Chondrocyte (in vitro differentiated cells): ENCODE measurements around the gene IGFBP4. TPM values are rescaled to one million over a fixed set of nuclear protein-coding genes. Genes with fewer than 3 reads are reported as not detected.

Experiments used
- DNase-seq: peaks from one replicate; pipeline ENCODE4 v3.0.0; 2021; ENCODE audit warnings: mixed read lengths, low spot score
- H3K27ac Mint-ChIP-seq: one replicate; pipeline ENCODE4 v1.8.0; 2021; ENCODE audit warnings: mild to moderate bottlenecking, moderate library complexity, mixed read lengths; ENCODE audit not compliant: unreplicated experiment
- H3K27me3 Mint-ChIP-seq: 2 replicates; pipeline ENCODE4 v1.8.0; 2021; ENCODE audit warnings: low read depth, mixed read lengths
- H3K36me3 Mint-ChIP-seq: 2 replicates; pipeline ENCODE4 v1.8.0; 2021; ENCODE audit warnings: low read depth, mixed read lengths
- H3K4me1 Mint-ChIP-seq: 2 replicates; pipeline ENCODE4 v1.8.0; 2021; ENCODE audit warnings: low read depth, mild to moderate bottlenecking, mixed read lengths
- H3K4me3 Mint-ChIP-seq: one replicate; pipeline ENCODE4 v1.8.0; 2021; ENCODE audit warnings: mild to moderate bottlenecking, moderate library complexity, mixed read lengths; ENCODE audit not compliant: unreplicated experiment
- H3K9me3 Mint-ChIP-seq: 2 replicates; pipeline ENCODE4 v1.8.0; 2021; ENCODE audit warnings: low read depth, mixed read lengths
- total RNA-seq: library from RNA; stranded (reverse); gene quantifications from 3 replicates; pipeline ENCODE4 v1.2.1, GENCODE V29; 2021
- TF ChIP-seq, protein P1 (sequence below): fragments of 200-600 bp; sonication (generic); IDR thresholded peaks from 2 replicates; pipeline ENCODE4 v1.5.0; 2021; ENCODE audit warnings: antibody characterized with exemption, mild to moderate bottlenecking, moderate library complexity

IGFBP4 gene
- total RNA-seq, 1 donor from 2014 or later: 496 TPM

DNA sequence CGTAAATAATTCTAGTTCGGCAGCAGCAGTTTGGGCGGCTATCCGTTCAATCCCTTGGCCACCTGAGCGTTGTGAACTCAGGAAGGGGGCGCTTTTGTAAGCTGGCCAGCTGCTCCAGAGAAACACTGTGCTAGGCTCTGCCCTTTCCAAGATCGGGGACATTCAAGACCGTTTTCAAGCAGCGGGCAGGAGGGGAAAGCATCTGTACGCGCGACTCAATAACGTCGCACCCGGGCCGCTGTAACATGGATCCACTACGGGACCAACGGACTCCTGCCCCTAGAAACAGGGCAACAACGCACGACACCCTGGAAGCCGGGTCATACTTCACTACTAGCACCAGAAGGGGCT is 26.0 kb upstream of the IGFBP4 start:
- Mint-ChIP-seq H3K4me3 (peak overlapping the region; percentile 98), H3K4me1 (peaks cover 24% of the 10 kb centered on the region), H3K27me3 (no peaks in the 10 kb centered on the region), H3K36me3 (no peaks in the 10 kb centered on the region), H3K9me3 (no peaks in the 10 kb centered on the region), H3K27ac (peak overlapping the region; percentile 92)
- no peak for DNase-seq
- TF ChIP-seq, protein P1, sequence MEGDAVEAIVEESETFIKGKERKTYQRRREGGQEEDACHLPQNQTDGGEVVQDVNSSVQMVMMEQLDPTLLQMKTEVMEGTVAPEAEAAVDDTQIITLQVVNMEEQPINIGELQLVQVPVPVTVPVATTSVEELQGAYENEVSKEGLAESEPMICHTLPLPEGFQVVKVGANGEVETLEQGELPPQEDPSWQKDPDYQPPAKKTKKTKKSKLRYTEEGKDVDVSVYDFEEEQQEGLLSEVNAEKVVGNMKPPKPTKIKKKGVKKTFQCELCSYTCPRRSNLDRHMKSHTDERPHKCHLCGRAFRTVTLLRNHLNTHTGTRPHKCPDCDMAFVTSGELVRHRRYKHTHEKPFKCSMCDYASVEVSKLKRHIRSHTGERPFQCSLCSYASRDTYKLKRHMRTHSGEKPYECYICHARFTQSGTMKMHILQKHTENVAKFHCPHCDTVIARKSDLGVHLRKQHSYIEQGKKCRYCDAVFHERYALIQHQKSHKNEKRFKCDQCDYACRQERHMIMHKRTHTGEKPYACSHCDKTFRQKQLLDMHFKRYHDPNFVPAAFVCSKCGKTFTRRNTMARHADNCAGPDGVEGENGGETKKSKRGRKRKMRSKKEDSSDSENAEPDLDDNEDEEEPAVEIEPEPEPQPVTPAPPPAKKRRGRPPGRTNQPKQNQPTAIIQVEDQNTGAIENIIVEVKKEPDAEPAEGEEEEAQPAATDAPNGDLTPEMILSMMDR: peak; percentile 51

DNA sequence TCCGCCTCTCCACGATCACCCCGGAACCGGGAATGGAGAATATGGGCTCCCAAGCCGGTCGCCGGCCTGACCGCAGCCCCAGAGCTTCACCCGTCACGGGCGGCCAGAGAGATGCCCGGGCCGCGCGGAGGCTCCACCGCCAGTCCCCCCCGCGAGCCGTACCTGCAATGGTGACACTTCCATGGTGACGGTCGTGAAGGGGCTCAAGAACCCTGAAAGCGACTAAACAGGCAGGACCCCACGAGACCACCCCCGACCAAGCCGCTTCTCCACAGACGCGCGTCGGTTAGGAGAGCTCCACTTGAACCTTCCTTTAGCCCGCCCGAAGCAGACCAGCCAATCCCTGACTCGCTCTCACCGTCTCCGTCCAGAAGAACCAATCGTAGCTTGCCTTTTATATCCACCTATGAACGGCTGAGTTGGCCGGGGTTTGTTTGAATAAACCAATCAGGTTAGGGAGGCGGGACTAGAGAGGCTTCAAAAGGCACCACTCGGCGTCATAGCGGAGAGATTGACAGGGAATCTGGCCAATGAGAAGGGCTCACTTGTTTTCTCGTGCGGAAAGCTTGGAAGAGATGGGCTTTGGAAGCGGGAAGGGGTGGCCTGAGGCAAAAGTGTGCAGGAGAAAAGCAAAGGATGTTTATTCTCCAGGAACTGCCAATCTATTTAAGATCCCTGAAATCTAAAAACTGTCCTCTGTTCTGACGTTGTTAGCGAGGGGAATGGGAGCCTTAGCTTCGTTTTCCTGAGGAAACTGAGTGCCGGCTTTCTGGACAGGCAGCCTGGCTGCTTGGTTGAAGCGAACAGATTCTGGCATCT is 25.4 kb upstream of the IGFBP4 start, which contains the start of gene TOP2A:
TSS of gene TOP2A (minus strand) at position 288 of the 819 bp plus-strand sequence. CDS start at position 183, 105 bp downstream.
- H3K4me3 Mint-ChIP-seq: peak within 1 kb of the TSS; percentile 98
- H3K36me3 Mint-ChIP-seq: no peaks in the 10 kb centered on the region
- no peak for DNase-seq
- TF ChIP-seq, protein P1: no peak
- peak within 1 kb of the TSS; percentile 92 for H3K27ac Mint-ChIP-seq
- H3K9me3 Mint-ChIP-seq: no peaks in the 10 kb centered on the region
- H3K27me3 Mint-ChIP-seq: no peaks in the 10 kb centered on the region
- H3K4me1 Mint-ChIP-seq: peaks cover 24% of the 10 kb centered on the region

GRCh38 chr17:40418428-40418706 is 24.9 kb upstream of the IGFBP4 start:
- Mint-ChIP-seq H3K27me3 (no peaks in the 10 kb centered on the region), H3K4me3 (peak overlapping the region; percentile 98), H3K36me3 (no peaks in the 10 kb centered on the region), H3K9me3 (no peaks in the 10 kb centered on the region), H3K4me1 (peaks cover 24% of the 10 kb centered on the region), H3K27ac (peak overlapping the region; percentile 89)
- TF ChIP-seq, protein P1: no peak
- DNase-seq: no peak

GRCh38 chr17:40419559-40420331 is 23.5 kb upstream of the IGFBP4 start:
- H3K4me1 Mint-ChIP-seq: peaks cover 24% of the 10 kb centered on the region
- H3K4me3 Mint-ChIP-seq: no peak overlapping the region
- no peak for DNase-seq
- TF ChIP-seq, protein P1: no peak
- H3K27ac Mint-ChIP-seq: no peak overlapping the region
- H3K9me3 Mint-ChIP-seq: no peaks in the 10 kb centered on the region
- no peaks in the 10 kb centered on the region for H3K27me3 Mint-ChIP-seq
- H3K36me3 Mint-ChIP-seq: no peaks in the 10 kb centered on the region

DNA sequence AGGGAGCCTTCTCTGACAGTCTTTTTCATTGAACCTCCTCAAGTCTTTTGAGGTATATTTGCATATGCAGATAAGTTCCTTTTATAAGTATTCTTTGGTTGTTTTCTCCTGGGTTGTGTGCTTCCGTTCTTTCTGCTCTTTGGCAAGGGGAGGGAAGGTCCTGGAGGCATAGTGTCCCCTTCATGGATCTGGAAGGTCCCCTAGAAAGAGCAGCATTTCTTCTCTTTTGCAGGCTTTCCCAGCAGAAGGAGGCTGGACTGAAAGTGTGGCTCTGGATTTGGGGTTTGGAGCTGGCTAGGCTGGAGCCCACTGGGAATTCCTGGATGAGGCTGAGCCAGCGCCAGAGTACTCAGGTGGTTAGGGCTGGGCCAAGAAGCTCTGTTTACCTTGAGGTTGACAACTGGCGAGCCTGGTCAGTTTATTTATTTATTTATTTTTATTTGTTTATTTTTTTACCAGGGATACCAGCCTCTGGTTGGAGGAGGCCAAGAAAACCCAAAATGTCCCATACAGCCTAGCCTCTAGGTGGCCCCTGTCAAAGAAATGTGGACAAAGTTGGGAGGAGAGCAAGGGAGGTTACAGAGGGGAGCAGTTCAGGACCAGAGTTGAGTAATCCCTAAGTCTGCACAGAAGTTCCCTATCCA is 20.1 kb upstream of the IGFBP4 start:
- H3K4me3 Mint-ChIP-seq: no peak overlapping the region
- no peaks in the 10 kb centered on the region for H3K27me3 Mint-ChIP-seq
- no peak overlapping the region for H3K27ac Mint-ChIP-seq
- no peaks in the 10 kb centered on the region for H3K36me3 Mint-ChIP-seq
- no peak for DNase-seq
- peaks cover 4% of the 10 kb centered on the region for H3K4me1 Mint-ChIP-seq
- no peaks in the 10 kb centered on the region for H3K9me3 Mint-ChIP-seq
- TF ChIP-seq, protein P1: peak; percentile 37
